BE2C (cell line): ENCODE data around the gene WDR70.
"Not testable (repeated sequence)": the region's sequence is repeated elsewhere in the genome, so short reads cannot be mapped to it uniquely, and the experiment has no call there.

ENCODE experiments used
- DNase-seq: peaks from one replicate; pipeline ENCODE4 v3.0.0-alpha.2; 2020
- H3K27me3 ChIP-seq: fragments of 250-450 bp; sonication (Bioruptor Pico); 2 replicates; pipeline ENCODE4 v1.5.1; 2020; ENCODE audit warnings: mild to moderate bottlenecking
- H3K36me3 ChIP-seq: fragments of 250-450 bp; sonication (Bioruptor Pico); 2 replicates; pipeline ENCODE4 v1.5.1; 2020; ENCODE audit warnings: mild to moderate bottlenecking
- H3K4me1 ChIP-seq: fragments of 250-450 bp; sonication (Bioruptor Pico); 2 replicates; pipeline ENCODE4 v1.5.1; 2020
- H3K4me3 ChIP-seq: 2 replicates; pipeline ENCODE4 v1.5.1; 2011; ENCODE audit warnings: low read depth, low read length
- H3K9me3 ChIP-seq: fragments of 250-450 bp; sonication (Bioruptor Pico); 2 replicates; pipeline ENCODE4 v1.5.1; 2020
- TF ChIP-seq, protein P1 (sequence below): IDR thresholded peaks from 2 replicates; pipeline ENCODE4 v1.5.1; 2012; ENCODE audit warnings: mild to moderate bottlenecking, low read depth, low read length

The WDR70 gene

DNA sequence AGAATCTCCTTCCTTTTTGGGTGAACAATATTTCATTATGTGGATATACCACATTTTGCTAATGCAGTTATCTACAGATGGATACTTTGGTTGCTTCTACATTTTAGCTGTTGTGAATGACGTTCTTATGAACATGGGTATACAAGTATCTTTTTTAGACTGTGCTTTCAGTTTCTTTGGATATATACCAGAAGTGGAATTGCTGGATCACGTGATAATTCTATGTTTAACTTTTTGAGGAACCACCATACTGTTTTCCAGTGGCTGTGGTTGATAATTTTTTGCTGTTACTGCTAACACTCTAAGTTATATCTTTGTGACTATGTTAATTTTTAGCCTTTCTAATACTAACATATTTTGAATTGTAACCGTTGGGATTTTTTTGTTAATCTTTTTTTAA is 12.5 kb downstream of the WDR70 start:
- Histone ChIP-seq H3K9me3 (no peaks in the 10 kb centered on the region), H3K4me1 (no peaks in the 10 kb centered on the region), H3K36me3 (peaks cover 22% of the 10 kb centered on the region), H3K4me3 (no peak overlapping the region), H3K27me3 (no peaks in the 10 kb centered on the region)
- no peak for DNase-seq
- TF ChIP-seq, protein P1, sequence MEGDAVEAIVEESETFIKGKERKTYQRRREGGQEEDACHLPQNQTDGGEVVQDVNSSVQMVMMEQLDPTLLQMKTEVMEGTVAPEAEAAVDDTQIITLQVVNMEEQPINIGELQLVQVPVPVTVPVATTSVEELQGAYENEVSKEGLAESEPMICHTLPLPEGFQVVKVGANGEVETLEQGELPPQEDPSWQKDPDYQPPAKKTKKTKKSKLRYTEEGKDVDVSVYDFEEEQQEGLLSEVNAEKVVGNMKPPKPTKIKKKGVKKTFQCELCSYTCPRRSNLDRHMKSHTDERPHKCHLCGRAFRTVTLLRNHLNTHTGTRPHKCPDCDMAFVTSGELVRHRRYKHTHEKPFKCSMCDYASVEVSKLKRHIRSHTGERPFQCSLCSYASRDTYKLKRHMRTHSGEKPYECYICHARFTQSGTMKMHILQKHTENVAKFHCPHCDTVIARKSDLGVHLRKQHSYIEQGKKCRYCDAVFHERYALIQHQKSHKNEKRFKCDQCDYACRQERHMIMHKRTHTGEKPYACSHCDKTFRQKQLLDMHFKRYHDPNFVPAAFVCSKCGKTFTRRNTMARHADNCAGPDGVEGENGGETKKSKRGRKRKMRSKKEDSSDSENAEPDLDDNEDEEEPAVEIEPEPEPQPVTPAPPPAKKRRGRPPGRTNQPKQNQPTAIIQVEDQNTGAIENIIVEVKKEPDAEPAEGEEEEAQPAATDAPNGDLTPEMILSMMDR: no peak

DNA sequence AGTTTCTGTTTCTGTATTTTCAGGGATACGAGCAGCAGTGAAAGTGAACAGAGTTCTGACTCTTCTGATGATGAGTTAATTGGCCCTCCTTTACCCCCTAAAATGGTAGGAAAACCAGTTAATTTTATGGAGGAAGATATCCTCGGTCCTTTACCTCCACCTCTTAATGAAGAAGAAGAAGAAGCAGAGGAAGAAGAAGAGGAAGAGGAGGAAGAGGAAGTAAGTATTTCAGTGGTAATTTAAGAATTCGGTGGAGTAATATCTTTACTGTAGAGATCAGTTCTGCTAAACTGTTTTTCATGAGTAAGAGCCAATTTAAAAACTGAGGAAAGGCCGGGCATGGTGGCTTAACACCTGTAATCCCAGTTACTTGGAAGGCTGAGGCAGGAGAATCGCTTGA is 17.2 kb downstream of the WDR70 start:
- Histone ChIP-seq H3K36me3 (peaks cover 24% of the 10 kb centered on the region), H3K9me3 (no peaks in the 10 kb centered on the region), H3K4me3 (no peak overlapping the region), H3K27me3 (no peaks in the 10 kb centered on the region), H3K4me1 (no peaks in the 10 kb centered on the region)
- TF ChIP-seq, protein P1: no peak
- DNase-seq: no peak

DNA sequence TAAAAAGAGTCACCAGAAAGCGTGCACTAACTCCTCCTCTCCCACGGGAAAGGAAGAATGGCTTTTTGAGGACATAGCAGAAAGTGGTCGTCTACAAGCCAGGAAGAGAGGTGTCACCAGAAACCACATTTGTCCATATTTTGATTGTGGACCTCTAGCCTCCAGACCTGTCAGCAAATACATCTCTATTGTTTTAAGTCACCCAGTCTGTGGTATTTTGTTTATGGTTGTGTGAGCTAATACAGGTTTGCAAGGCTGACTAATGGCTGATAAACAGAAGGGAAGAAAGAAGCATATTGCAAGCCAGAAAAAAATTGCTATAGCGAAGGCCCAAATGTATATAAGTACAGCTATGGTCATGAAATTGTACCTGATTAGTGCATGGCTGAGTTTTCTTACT is 21.4 kb downstream of the WDR70 start:
- Histone ChIP-seq H3K4me1 (no peaks in the 10 kb centered on the region), H3K9me3 (no peaks in the 10 kb centered on the region), H3K4me3 (no peak overlapping the region), H3K36me3 (peaks cover 7% of the 10 kb centered on the region), H3K27me3 (no peaks in the 10 kb centered on the region)
- DNase-seq: no peak
- TF ChIP-seq, protein P1: no peak

- TF ChIP-seq, protein P1: no peak
Measured at GRCh38 chr5:37412515-37412914, 33.4 kb downstream of the WDR70 start.

DNA sequence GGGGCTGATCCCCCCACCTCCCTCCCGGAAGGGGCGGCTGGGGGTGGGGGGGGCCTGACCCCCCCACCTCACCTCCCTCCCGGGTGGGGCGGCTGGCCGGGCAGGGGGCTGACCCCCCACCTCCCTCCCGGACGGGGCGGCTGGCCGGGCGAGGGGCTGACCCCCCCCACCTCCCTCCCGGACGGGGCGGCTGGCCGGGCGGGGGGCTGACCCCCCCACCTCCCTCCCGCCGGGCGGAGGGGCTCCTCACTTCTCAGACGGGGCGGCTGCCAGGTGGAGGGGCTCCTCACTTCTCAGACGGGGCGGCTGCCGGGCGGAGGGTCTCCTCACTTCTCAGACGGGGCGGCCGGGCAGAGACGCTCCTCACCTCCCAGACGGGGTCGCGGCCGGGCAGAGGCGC is 36.3 kb downstream of the WDR70 start:
- not testable (repeated sequence) for DNase-seq, H3K9me3 ChIP-seq, H3K4me1 ChIP-seq, H3K27me3 ChIP-seq, H3K36me3 ChIP-seq, H3K4me3 ChIP-seq

More at GRCh38 chr5:37412515-37412914, 33.4 kb downstream of the WDR70 start:
- Histone ChIP-seq H3K27me3 (no peaks in the 10 kb centered on the region), H3K9me3 (no peaks in the 10 kb centered on the region), H3K4me3 (no peak overlapping the region), H3K36me3 (no peaks in the 10 kb centered on the region), H3K4me1 (no peaks in the 10 kb centered on the region)
- DNase-seq: no peak

- Histone ChIP-seq H3K27me3 (no peaks in the 10 kb centered on the region), H3K4me1 (no peaks in the 10 kb centered on the region), H3K9me3 (no peaks in the 10 kb centered on the region), H3K36me3 (no peaks in the 10 kb centered on the region), H3K4me3 (no peak overlapping the region)
- TF ChIP-seq, protein P1: no peak
- DNase-seq: no peak
Measured at GRCh38 chr5:37417347-37417746, 38.2 kb downstream of the WDR70 start.

- H3K4me1 ChIP-seq: no peaks in the 10 kb centered on the region
- TF ChIP-seq, protein P1: no peak
- DNase-seq: no peak
- no peaks in the 10 kb centered on the region for H3K9me3 ChIP-seq
- H3K4me3 ChIP-seq: no peak overlapping the region
- H3K27me3 ChIP-seq: no peaks in the 10 kb centered on the region
- no peaks in the 10 kb centered on the region for H3K36me3 ChIP-seq
Measured at GRCh38 chr5:37424441-37424840, 45.3 kb downstream of the WDR70 start.
